Cerebellar nuclear complex (tissue), 1 donor: ENCODE results near the gene TSPAN8.
"Not testable (repeated sequence)": the region's sequence is repeated elsewhere in the genome, so short reads cannot be mapped to it uniquely, and the experiment has no call there.

Experiments used
- DNase-seq, 2 experiments: peaks; one replicate each; lab custom pipeline; 2025; lab: John Stamatoyannopoulos, UW

TSPAN8 gene

GRCh38 chr12:71125949-71126348 is 31.9 kb downstream of the TSPAN8 start:
- no peak for DNase-seq

GRCh38 chr12:71125515-71125914 is 32.3 kb downstream of the TSPAN8 start:
- no peak for DNase-seq

- no peak for DNase-seq
These were observed 32.9 kb downstream of the TSPAN8 start for GRCh38 chr12:71124835-71125460.

- not testable (repeated sequence) for DNase-seq
These were observed 44.7 kb downstream of the TSPAN8 start for GRCh38 chr12:71113148-71113547.

GRCh38 chr12:71109834-71110233 is 48.0 kb downstream of the TSPAN8 start:
- DNase-seq: no peak

DNA sequence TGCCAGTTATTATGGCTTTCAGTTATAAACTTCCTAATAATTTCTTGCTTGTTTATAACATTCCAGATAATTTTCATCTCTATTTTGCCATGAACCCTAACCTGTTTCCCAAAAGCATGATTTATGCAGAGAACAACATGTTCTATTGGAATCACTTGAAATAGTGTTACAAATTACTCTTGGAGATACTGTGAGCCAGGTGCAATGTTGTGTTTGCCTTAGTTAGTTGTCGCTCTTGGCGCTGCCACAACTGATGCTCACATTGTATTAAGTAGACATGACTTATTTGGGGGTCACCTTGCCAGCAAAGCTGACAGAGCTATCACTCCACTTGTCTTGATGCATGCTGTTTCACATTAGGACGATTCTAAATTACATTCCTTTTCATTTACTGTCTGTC is 49.4 kb downstream of the TSPAN8 start:
- DNase-seq: no peak

DNA sequence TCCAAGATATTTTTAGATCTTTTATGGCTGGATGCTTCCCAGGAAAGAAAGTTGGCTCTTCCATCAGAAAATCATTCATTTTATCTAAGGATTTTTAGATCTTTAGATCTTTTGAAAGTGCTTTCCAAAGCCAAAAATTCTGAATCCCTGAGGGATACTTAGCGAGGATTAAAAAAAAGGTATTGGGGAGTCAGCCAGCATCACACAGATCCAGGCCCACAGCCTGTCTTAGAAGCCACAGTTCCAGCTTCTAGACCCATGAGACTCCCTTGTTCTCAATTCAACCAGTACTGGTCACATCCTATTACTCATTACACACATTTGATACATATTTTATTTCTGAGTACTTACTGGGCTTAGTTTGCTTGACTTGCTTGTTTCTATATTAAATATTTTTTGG is 49.9 kb downstream of the TSPAN8 start:
- no peak for DNase-seq

DNA sequence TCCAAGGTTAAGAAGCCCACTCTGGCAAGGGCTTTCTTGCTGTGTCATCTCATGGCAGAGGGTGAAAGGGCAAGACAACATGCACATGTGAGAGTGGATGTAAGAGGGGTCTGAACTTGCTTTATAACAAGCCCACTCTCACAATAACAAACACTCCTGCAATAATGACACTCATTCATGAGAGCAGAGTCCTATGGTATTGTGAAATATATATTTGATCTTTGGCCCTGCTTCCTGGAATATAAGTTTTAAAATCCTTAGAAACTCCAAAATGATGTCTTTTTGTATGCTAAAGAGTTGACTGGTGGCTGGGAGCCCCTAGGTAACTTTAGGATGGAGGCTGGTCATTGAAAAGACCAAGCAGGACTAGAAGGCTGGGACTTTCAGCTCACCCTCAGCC is 51.8 kb downstream of the TSPAN8 start:
- DNase-seq: no peak

- DNase-seq: no peak
These were observed 65.5 kb downstream of the TSPAN8 start for GRCh38 chr12:71092290-71092689.

DNA sequence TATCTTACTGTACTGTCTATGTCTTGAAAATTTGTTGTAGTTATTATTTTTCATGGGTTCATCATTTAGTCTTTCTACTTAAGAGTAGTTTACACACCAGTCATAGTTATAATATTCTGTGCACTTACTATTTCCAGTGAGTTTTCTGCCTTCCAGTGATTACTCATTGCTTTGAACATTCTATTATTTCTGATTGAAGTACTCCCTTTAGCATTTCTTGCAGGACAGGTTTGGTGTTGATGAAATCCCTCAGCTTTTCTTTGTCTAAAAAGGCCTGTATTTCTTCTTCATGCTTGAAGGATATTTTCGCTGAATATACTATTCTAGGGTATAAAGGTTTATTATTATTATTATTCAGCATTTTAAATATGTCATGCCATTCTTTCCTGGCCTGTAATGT is 66.8 kb downstream of the TSPAN8 start:
- no peak for DNase-seq

GRCh38 chr12:71085575-71085974 is 72.2 kb downstream of the TSPAN8 start:
- no peak for DNase-seq

GRCh38 chr12:71075743-71076142 is 82.1 kb downstream of the TSPAN8 start:
- DNase-seq: no peak
